H1 (cell line): ENCODE data around the gene EIF2S2. TPM values are rescaled to one million over a fixed set of nuclear protein-coding genes. Genes with fewer than 3 reads are reported as not detected.

Source experiments
- CTCF ChIA-PET: fragments of 300-600 bp; sonication (Branson Sonifier 250); formaldehyde crosslinking; loops from one replicate; lab custom pipeline; 2021; ENCODE audit not compliant: partially characterized antibody; lab: Charles Lee
- POLR2A ChIA-PET: fragments of 300-600 bp; sonication (Branson Sonifier 250); formaldehyde crosslinking; loops from one replicate; lab custom pipeline; 2021; ENCODE audit warnings: inconsistent platforms; ENCODE audit not compliant: partially characterized antibody; lab: Charles Lee
- DNase-seq, 2 experiments: peaks; one replicate each; pipeline versions ENCODE4 v3.0.0 to v3.0.0-alpha.2; 2010 to 2022; ENCODE audit warnings: low spot score in 2 of 2, low read depth in 1 of 2, mixed read lengths in 1 of 2
- FAIRE-seq: peaks from 2 replicates; lab custom pipeline; 2011; peaks lifted over from hg19 to GRCh38; lab: Jason Lieb, UNC
- H2AFZ ChIP-seq: 2 replicates; pipeline ENCODE4 v1.8.1; 2012; ENCODE audit warnings: low read length, inconsistent platforms
- H2AK5ac ChIP-seq: 2 replicates; pipeline ENCODE4 v1.6.1; 2013; ENCODE audit warnings: low read depth, low read length
- H2BK120ac ChIP-seq: replicated peaks from 2 replicates; pipeline ENCODE3; 2013; ENCODE audit warnings: low read depth, low read length, inconsistent platforms
- H2BK12ac ChIP-seq: 2 replicates; pipeline ENCODE4 v1.6.1; 2013; ENCODE audit warnings: low read depth, low read length
- H2BK15ac ChIP-seq: 2 replicates; pipeline ENCODE4 v1.6.1; 2013; ENCODE audit warnings: low read length
- H2BK20ac ChIP-seq: 2 replicates; pipeline ENCODE4 v1.6.1; 2013; ENCODE audit warnings: low read length
- H2BK5ac ChIP-seq: 2 replicates; pipeline ENCODE4 v1.6.1; 2013; ENCODE audit warnings: low read depth, low read length
- H3K14ac ChIP-seq: 2 replicates; pipeline ENCODE4 v1.6.1; 2013; ENCODE audit warnings: inconsistent platforms; ENCODE audit not compliant: insufficient read length
- H3K18ac ChIP-seq: 2 replicates; pipeline ENCODE4 v1.6.1; 2013; ENCODE audit warnings: low read length; ENCODE audit errors: extremely low read depth
- H3K23ac ChIP-seq: 2 replicates; pipeline ENCODE4 v1.6.1; 2013; ENCODE audit warnings: inconsistent platforms; ENCODE audit not compliant: insufficient read length
- H3K23me2 ChIP-seq: 2 replicates; pipeline ENCODE4 v1.6.1; 2013; ENCODE audit warnings: low read depth, low read length
- H3K27ac ChIP-seq: 2 replicates; pipeline ENCODE4 v1.6.1; 2011; ENCODE audit warnings: low read depth, low read length, inconsistent platforms
- H3K27me3 ChIP-seq, 4 experiments: replicated peaks in 1 of 4; 1 replicate in 1 of 4; 2 replicates in 3 of 4; pipeline versions ENCODE4 v1.6.1 to v1.8.1; 2011 to 2013; ENCODE audit warnings: low read length in 3 of 4, mild to moderate bottlenecking in 3 of 4, inconsistent platforms in 2 of 4, mixed read lengths in 2 of 4, moderate library complexity in 1 of 4; ENCODE audit not compliant: control insufficient read depth in 3 of 4, insufficient read depth in 3 of 4; ENCODE audit errors: extremely low read depth in 1 of 4
- H3K36me3 ChIP-seq, 4 experiments: 2 replicates each; pipeline versions ENCODE4 v1.6.1 to v1.8.1; 2011 to 2013; ENCODE audit warnings: mild to moderate bottlenecking in 4 of 4, low read length in 3 of 4, moderate library complexity in 2 of 4, control low read depth in 1 of 4, inconsistent platforms in 1 of 4; ENCODE audit not compliant: insufficient read depth in 4 of 4, control insufficient read depth in 2 of 4
- H3K4ac ChIP-seq: replicated peaks from 2 replicates; pipeline ENCODE3; 2013; ENCODE audit warnings: low read length, low read depth, mixed read lengths, inconsistent platforms; ENCODE audit not compliant: insufficient read length
- H3K4me1 ChIP-seq, 4 experiments: replicated peaks in 1 of 4; 1 replicate in 1 of 4; 2 replicates in 3 of 4; pipeline versions ENCODE4 v1.6.1 to v1.8.1; 2011 to 2013; ENCODE audit warnings: low read length in 3 of 4, inconsistent platforms in 2 of 4, mixed read lengths in 1 of 4; ENCODE audit not compliant: insufficient read depth in 4 of 4, control insufficient read depth in 3 of 4
- H3K4me2 ChIP-seq, 2 experiments: 2 replicates each; pipeline versions ENCODE4 v1.6.1 to v1.8.1; 2011 to 2013; ENCODE audit warnings: low read depth in 2 of 2, low read length in 2 of 2, control low read depth in 1 of 2, inconsistent platforms in 1 of 2, mild to moderate bottlenecking in 1 of 2; ENCODE audit not compliant: insufficient read depth in 1 of 2
- H3K4me3 ChIP-seq, 4 experiments: fragments of 200-600, 300-600 bp in 1 of 4; sonication (generic), shearing (Covaris generic), sonication (Bioruptor Twin) in 1 of 4; 2 replicates each; pipeline versions ENCODE4 v1.5.1 to v1.8.1; 2011 to 2016; ENCODE audit warnings: low read length in 4 of 4, low read depth in 3 of 4, control low read depth in 2 of 4, inconsistent platforms in 2 of 4, mild to moderate bottlenecking in 2 of 4, mixed read lengths in 1 of 4, moderate library complexity in 1 of 4; ENCODE audit not compliant: insufficient read depth in 2 of 4; ENCODE audit errors: extremely low read depth in 1 of 4
- H3K56ac ChIP-seq: replicated peaks from 2 replicates; pipeline ENCODE3; 2013; ENCODE audit warnings: low read depth, mild to moderate bottlenecking, mixed read lengths, low read length, inconsistent platforms; ENCODE audit not compliant: insufficient read length
- H3K79me1 ChIP-seq: 2 replicates; pipeline ENCODE4 v1.6.1; 2013; ENCODE audit warnings: low read depth, low read length, control low read depth
- H3K79me2 ChIP-seq, 2 experiments: 2 replicates each; pipeline versions ENCODE4 v1.6.1 to v1.8.1; 2012 to 2013; ENCODE audit warnings: low read length in 2 of 2, mild to moderate bottlenecking in 2 of 2, inconsistent platforms in 1 of 2; ENCODE audit not compliant: insufficient read depth in 2 of 2, control insufficient read depth in 1 of 2
- H3K9ac ChIP-seq, 4 experiments: replicated peaks in 1 of 4; 1 replicate in 1 of 4; 2 replicates in 3 of 4; pipeline versions ENCODE4 v1.6.1 to v1.8.1; 2011 to 2013; ENCODE audit warnings: low read depth in 3 of 4, low read length in 3 of 4, control low read depth in 2 of 4, mild to moderate bottlenecking in 2 of 4, moderate library complexity in 2 of 4, inconsistent platforms in 1 of 4; ENCODE audit errors: extremely low read depth in 1 of 4
- H3K9me3 ChIP-seq, 2 experiments: 2 replicates each; pipeline versions ENCODE4 v1.6.1 to v1.8.1; 2012 to 2013; ENCODE audit warnings: mild to moderate bottlenecking in 2 of 2, moderate library complexity in 2 of 2, control low read depth in 1 of 2, inconsistent platforms in 1 of 2, low read depth in 1 of 2, low read length in 1 of 2, mixed read lengths in 1 of 2; ENCODE audit not compliant: insufficient read depth in 2 of 2
- H4K20me1 ChIP-seq, 2 experiments: replicated peaks in 1 of 2; 2 replicates each; pipeline versions ENCODE3 to v1.8.1; 2011 to 2013; ENCODE audit warnings: inconsistent platforms in 2 of 2, low read length in 2 of 2, mild to moderate bottlenecking in 1 of 2; ENCODE audit not compliant: insufficient read depth in 2 of 2, control insufficient read depth in 1 of 2
- H4K5ac ChIP-seq: 2 replicates; pipeline ENCODE4 v1.6.1; 2013; ENCODE audit warnings: low read length, low read depth, mixed read lengths, inconsistent platforms; ENCODE audit not compliant: insufficient read length
- H4K8ac ChIP-seq: 2 replicates; pipeline ENCODE4 v1.8.0; 2013; ENCODE audit warnings: mild to moderate bottlenecking, moderate library complexity, low read length, inconsistent platforms; ENCODE audit not compliant: insufficient read depth; ENCODE audit errors: extremely low read depth
- H4K91ac ChIP-seq: replicated peaks from 2 replicates; pipeline ENCODE3; 2013; ENCODE audit warnings: low read length, mixed read lengths, inconsistent platforms; ENCODE audit not compliant: insufficient read length
- CBX5 ChIP-seq: fragments of 300-800, 300-1000 bp; sonication (generic); IDR thresholded peaks from 2 replicates; pipeline ENCODE4 v1.7.1; 2016; ENCODE audit warnings: antibody characterized with exemption, low read length, low read depth
- CBX8 ChIP-seq: fragments of 300-800, 300-1000 bp; sonication (generic); IDR thresholded peaks from 2 replicates; pipeline ENCODE4 v1.7.1; 2016; ENCODE audit warnings: low read depth, low read length, borderline replicate concordance
- YY1 ChIP-seq: IDR thresholded peaks from 2 replicates; pipeline ENCODE4 v1.6.1; 2011; ENCODE audit warnings: low read depth, mild to moderate bottlenecking, low read length
- WGBS, 2 experiments: shearing (Covaris generic) in 1 of 2; methylation state at CpG; one replicate each; pipeline versions ENCODE4 v1.1.6 to v1.1.7; 2013 to 2015; ENCODE audit warnings: low lambda C conversion rate in 2 of 2, mixed read lengths in 2 of 2, inconsistent platforms in 1 of 2, low coverage in 1 of 2, missing lambda C conversion rate in 1 of 2; ENCODE audit not compliant: insufficient replicate concordance in 2 of 2, insufficient coverage in 1 of 2, insufficient read length in 1 of 2; ENCODE audit errors: extremely low coverage in 1 of 2, missing lambda C conversion rate in 1 of 2; 5-methylcytosine and 5-hydroxymethylcytosine counted together
- polyA plus RNA-seq, 7 experiments: library from polyadenylated mRNA; depleted of rRNA in 3 of 7; stranded (reverse) in 5 of 7; unstranded in 2 of 7; fragments of >200 nt in 5 of 7; fragments of 200-250 nt in 2 of 7; gene quantifications; 1 replicate in 5 of 7; 2 replicates in 1 of 7; 4 replicates in 1 of 7; pipeline versions ENCODE4 v1.2.1 to v1.2.3, GENCODE V29; 2011 to 2013; ENCODE audit warnings: missing spikeins in 2 of 7, mixed read lengths in 2 of 7
- total RNA-seq: library from RNA; stranded (reverse); fragmentation: NEBNext Ultra II Directional; extraction: Animal tissue kit (Norgen Biotek cat#: 25700); gene quantifications from 2 replicates; pipeline ENCODE4 v1.2.1, GENCODE V29; 2021

The EIF2S2 gene
- total and polyA plus RNA-seq, 2 of the 8 experiments (the other 6 are each of a cell fraction or from before 2014, with no cell fraction given), result 59.5 to 142 TPM

DNA sequence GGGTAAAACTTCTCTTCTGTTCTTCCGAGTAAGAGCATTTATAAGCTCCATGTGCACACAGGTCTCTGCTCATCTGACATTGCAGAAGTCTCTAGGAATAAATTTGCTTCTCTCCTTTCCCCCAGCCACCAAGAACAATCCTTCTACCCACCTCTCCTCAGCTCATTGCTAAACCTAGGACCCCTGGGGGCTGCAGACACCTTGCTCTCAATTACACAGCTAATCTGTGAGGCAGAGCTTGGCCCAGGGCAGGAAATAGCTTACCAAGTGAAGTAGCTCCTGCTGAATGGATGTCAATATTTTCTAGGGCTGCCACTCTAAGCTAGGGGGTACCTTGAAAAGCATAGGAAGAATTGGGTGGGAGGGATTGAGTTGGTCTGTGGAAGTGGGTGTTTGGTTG is 44.0 kb downstream of the EIF2S2 start:
- H3K79me2 ChIP-seq, result peaks cover 0 to 30% of the 10 kb centered on the region in 2 experiments; a peak in 1 of 4 replicates
- H3K4me2 ChIP-seq, result no peak overlapping the region
- DNase-seq (no peak), FAIRE-seq (no peak)
- H3K27me3 ChIP-seq, result no peaks in the 10 kb centered on the region
- no peak overlapping the region for H3K4ac ChIP-seq
- no peak overlapping the region for H3K23ac ChIP-seq
- H3K36me3 ChIP-seq, result peaks cover 0 to 5% (median 0%) of the 10 kb centered on the region in 4 experiments; a peak in 2 of 8 replicates
- no peak overlapping the region for H4K5ac ChIP-seq
- no peak overlapping the region for H3K56ac ChIP-seq
- no peaks in the 10 kb centered on the region; the same call in 1 of the 2 replicates for H3K23me2 ChIP-seq
- H4K20me1 ChIP-seq, result peaks cover 8 to 18% of the 10 kb centered on the region in 2 experiments
- H3K9ac ChIP-seq, result no peak overlapping the region
- 81% methylated on average over 1 of the region's 1 CpG; no CpG with 5 or more reads in 1 of the 2 experiments for WGBS, 2 experiments
- no peak overlapping the region for H4K91ac ChIP-seq
- no peak overlapping the region for H2AK5ac ChIP-seq
- no peak overlapping the region for H2BK20ac ChIP-seq
- H2BK120ac ChIP-seq, result no peak overlapping the region
- no peak overlapping the region for H3K14ac ChIP-seq
- H2BK15ac ChIP-seq, result no peak overlapping the region
- no peak overlapping the region for H2AFZ ChIP-seq
- H3K18ac ChIP-seq, result no peak overlapping the region
- H3K79me1 ChIP-seq, result no peaks in the 10 kb centered on the region; the same call in 1 of the 2 replicates
- ChIA-PET POLR2A (interaction anchor here (0.6 to 2.7 kb wide), 9 partner anchors 10 to 75 kb away, joined by 3 to 14 read pairs (median 3); partner anchors contain the start of genes EIF2S2 and RALY), CTCF (interaction anchor here (0.6 to 4.6 kb wide), 35 partner anchors 10 to 276 kb away, joined by 3 to 78 read pairs (median 7); no protein-coding TSS in a partner anchor)
- H3K27ac ChIP-seq, result no peak overlapping the region; the same call in 1 of the 2 replicates
- no peak overlapping the region for H3K4me3 ChIP-seq
- no peak overlapping the region for H2BK5ac ChIP-seq
- no peak overlapping the region for H4K8ac ChIP-seq
- no peak overlapping the region for H2BK12ac ChIP-seq
- H3K4me1 ChIP-seq, result peaks cover 0 to 9% (median 5%) of the 10 kb centered on the region in 4 experiments; a peak in 5 of 7 replicates
- no peaks in the 10 kb centered on the region for H3K9me3 ChIP-seq
- TF ChIP-seq CBX5 (no peak), CBX8 (no peak), YY1 (no peak)
